NOMO-1 (cell line): ENCODE measurements around the gene SUV39H1.

ENCODE experiments used
- DNase-seq, 2 experiments: peaks; one replicate each; lab custom pipeline; 2025; ENCODE audit not compliant: unreplicated experiment in 2 of 2; lab: John Stamatoyannopoulos, UW

Gene SUV39H1

GRCh38 chrX:48711929-48712505 is 15.5 kb downstream of the SUV39H1 start:
- DNase-seq: no peak

GRCh38 chrX:48713847-48714246 is 17.3 kb downstream of the SUV39H1 start:
- DNase-seq: no peak

GRCh38 chrX:48714573-48714972 is 18.0 kb downstream of the SUV39H1 start:
- no peak for DNase-seq

GRCh38 chrX:48715072-48715471 is 18.5 kb downstream of the SUV39H1 start:
- no peak for DNase-seq

- no peak for DNase-seq
Measured at GRCh38 chrX:48715876-48716502, 19.5 kb downstream of the SUV39H1 start.

- no peak for DNase-seq
Measured at GRCh38 chrX:48719958-48720357, 23.4 kb downstream of the SUV39H1 start.

- DNase-seq: no peak
Measured at GRCh38 chrX:48720577-48721250, 24.2 kb downstream of the SUV39H1 start.

- DNase-seq: no peak
Measured at GRCh38 chrX:48721916-48722315, 25.4 kb downstream of the SUV39H1 start.

GRCh38 chrX:48726596-48726995 is 30.1 kb downstream of the SUV39H1 start:
- no peak for DNase-seq

GRCh38 chrX:48728653-48729052 is 32.1 kb downstream of the SUV39H1 start:
- no peak for DNase-seq

- no peak for DNase-seq
Measured at GRCh38 chrX:48736303-48736702, 39.8 kb downstream of the SUV39H1 start.

- no peak for DNase-seq
Measured at GRCh38 chrX:48736878-48737212, 40.3 kb downstream of the SUV39H1 start.

- peak; percentile 87 to 90 for DNase-seq
Measured at GRCh38 chrX:48737213-48737938, 40.8 kb downstream of the SUV39H1 start.

- no peak for DNase-seq
Measured at GRCh38 chrX:48737940-48738339, 41.4 kb downstream of the SUV39H1 start.

GRCh38 chrX:48741834-48742233 is 45.3 kb downstream of the SUV39H1 start:
- DNase-seq: no peak

GRCh38 chrX:48745222-48745621 is 48.7 kb downstream of the SUV39H1 start:
- no peak for DNase-seq

GRCh38 chrX:48747415-48748016 is 51.0 kb downstream of the SUV39H1 start:
- no peak for DNase-seq

- no peak for DNase-seq
Measured at GRCh38 chrX:48749182-48749581, 52.6 kb downstream of the SUV39H1 start.

GRCh38 chrX:48751343-48751742 is 54.8 kb downstream of the SUV39H1 start:
- DNase-seq: no peak

- no peak for DNase-seq
Measured at GRCh38 chrX:48752498-48752897, 56.0 kb downstream of the SUV39H1 start.

- DNase-seq: no peak
Measured at GRCh38 chrX:48753708-48754228, 57.2 kb downstream of the SUV39H1 start.
